Fibroblast of villous mesenchyme (primary cell): Measurements from ENCODE around the gene MAPKAPK2. TPM values are rescaled to one million over a fixed set of nuclear protein-coding genes. Genes with fewer than 3 reads are reported as not detected.

ENCODE experiments used
- DNase-seq: peaks from one replicate; pipeline ENCODE4 v3.0.0-alpha.2; 2010; ENCODE audit warnings: low read depth
- H3K4me3 ChIP-seq: 2 replicates; pipeline ENCODE4 v1.5.1; 2011; ENCODE audit warnings: low read depth, mild to moderate bottlenecking, low read length
- CTCF ChIP-seq: IDR thresholded peaks from 2 replicates; pipeline ENCODE4 v1.5.1; 2012; ENCODE audit warnings: low read depth, mild to moderate bottlenecking, low read length; ENCODE audit not compliant: insufficient read depth
- total RNA-seq: library from RNA; depleted of rRNA; stranded (reverse); fragments of >200 nt; gene quantifications from 2 replicates; pipeline ENCODE4 v1.2.3, GENCODE V29; 2012

Gene MAPKAPK2
- total RNA-seq, 1 donor, result 45.3 TPM

- H3K4me3 ChIP-seq, result no peak overlapping the region
- DNase-seq, result peak; percentile 51
- no peak for TF ChIP-seq CTCF
These were observed 11.6 kb upstream of the MAPKAPK2 start for GRCh38 chr1:206672844-206673758.

GRCh38 chr1:206674236-206674635 is 10.5 kb upstream of the MAPKAPK2 start:
- no peak for TF ChIP-seq CTCF

GRCh38 chr1:206674745-206675175 is 9.9 kb upstream of the MAPKAPK2 start:
- TF ChIP-seq CTCF, result no peak
- peak; percentile 100 for DNase-seq
- no peak overlapping the region for H3K4me3 ChIP-seq

More at GRCh38 chr1:206674236-206674635, 10.5 kb upstream of the MAPKAPK2 start:
- no peak overlapping the region for H3K4me3 ChIP-seq
- DNase-seq, result no peak

- no peak overlapping the region for H3K4me3 ChIP-seq
- DNase-seq, result no peak
- no peak for TF ChIP-seq CTCF
These were observed 8.2 kb upstream of the MAPKAPK2 start for GRCh38 chr1:206676499-206676898.

- TF ChIP-seq CTCF, result no peak
- no peak overlapping the region for H3K4me3 ChIP-seq
- DNase-seq, result no peak
These were observed 6.2 kb upstream of the MAPKAPK2 start for GRCh38 chr1:206678490-206678889.

GRCh38 chr1:206679738-206680211 is 4.9 kb upstream of the MAPKAPK2 start:
- no peak for TF ChIP-seq CTCF
- no peak overlapping the region for H3K4me3 ChIP-seq
- no peak for DNase-seq
